OCI-LY3 (cell line): ENCODE measurements around the gene IL16.

Experiments used
- H2AFZ ChIP-seq: fragments of 200-600, 300-600 bp; shearing (Covaris generic); 2 replicates; pipeline ENCODE4 v1.6.0; 2014; ENCODE audit warnings: antibody characterized with exemption, low read depth, low read length
- H3K27ac ChIP-seq: fragments of 200-600, 300-600 bp; sonication (generic); 2 replicates; pipeline ENCODE4 v1.5.1; 2014; ENCODE audit warnings: mild to moderate bottlenecking, low read length, moderate library complexity, mixed read lengths
- H3K27me3 ChIP-seq: fragments of 200-600, 300-600 bp; sonication (generic); 2 replicates; pipeline ENCODE4 v1.6.1; 2014; ENCODE audit warnings: low read depth, low read length, mixed read lengths
- H3K36me3 ChIP-seq: fragments of 200-600, 300-600 bp; sonication (generic); replicated peaks from 2 replicates; pipeline ENCODE3; 2014; ENCODE audit warnings: low read depth, low read length, mixed read lengths
- H3K4me1 ChIP-seq: fragments of 300-600, 200-600 bp; sonication (generic); 2 replicates; pipeline ENCODE4 v1.6.1; 2014; ENCODE audit warnings: low read length, mixed read lengths
- H3K4me2 ChIP-seq: fragments of 200-600, 300-600 bp; sonication (generic); 2 replicates; pipeline ENCODE4 v1.6.1; 2014; ENCODE audit warnings: low read length, mixed read lengths
- H3K4me3 ChIP-seq: fragments of 300-600, 200-600 bp; sonication (generic); 2 replicates; pipeline ENCODE4 v1.5.1; 2014; ENCODE audit warnings: antibody characterized with exemption, mild to moderate bottlenecking, low read length, moderate library complexity
- H3K79me2 ChIP-seq: fragments of 300-600, 200-600 bp; shearing (Covaris generic); 2 replicates; pipeline ENCODE4 v1.6.1; 2014; ENCODE audit warnings: mild to moderate bottlenecking, low read length, mixed read lengths
- H3K9ac ChIP-seq: fragments of 300-600, 200-600 bp; shearing (Covaris generic); 2 replicates; pipeline ENCODE4 v1.6.0; 2014; ENCODE audit warnings: mild to moderate bottlenecking, low read length, moderate library complexity
- H3K9me3 ChIP-seq: fragments of 200-600, 300-600 bp; shearing (Covaris generic); 2 replicates; pipeline ENCODE4 v1.6.1; 2014; ENCODE audit warnings: low read length, mixed read lengths; ENCODE audit not compliant: insufficient read depth
- H4K20me1 ChIP-seq: fragments of 200-600, 300-600 bp; sonication (generic); 2 replicates; pipeline ENCODE4 v1.6.1; 2016; ENCODE audit warnings: low read length, mixed read lengths; ENCODE audit not compliant: insufficient read depth
- EZH2phosphoT487 ChIP-seq: fragments of 200-600 bp; shearing (Covaris generic); IDR thresholded peaks from 2 replicates; pipeline ENCODE4 v1.6.1; 2018; ENCODE audit warnings: antibody characterized with exemption, mixed run types, low read depth
- TF ChIP-seq, protein P1 (sequence below): fragments of 200-600, 300-600 bp; sonication (generic); IDR thresholded peaks from 2 replicates; pipeline ENCODE4 v1.5.1; 2014; ENCODE audit warnings: antibody characterized with exemption, low read length, low read depth

Gene IL16

DNA sequence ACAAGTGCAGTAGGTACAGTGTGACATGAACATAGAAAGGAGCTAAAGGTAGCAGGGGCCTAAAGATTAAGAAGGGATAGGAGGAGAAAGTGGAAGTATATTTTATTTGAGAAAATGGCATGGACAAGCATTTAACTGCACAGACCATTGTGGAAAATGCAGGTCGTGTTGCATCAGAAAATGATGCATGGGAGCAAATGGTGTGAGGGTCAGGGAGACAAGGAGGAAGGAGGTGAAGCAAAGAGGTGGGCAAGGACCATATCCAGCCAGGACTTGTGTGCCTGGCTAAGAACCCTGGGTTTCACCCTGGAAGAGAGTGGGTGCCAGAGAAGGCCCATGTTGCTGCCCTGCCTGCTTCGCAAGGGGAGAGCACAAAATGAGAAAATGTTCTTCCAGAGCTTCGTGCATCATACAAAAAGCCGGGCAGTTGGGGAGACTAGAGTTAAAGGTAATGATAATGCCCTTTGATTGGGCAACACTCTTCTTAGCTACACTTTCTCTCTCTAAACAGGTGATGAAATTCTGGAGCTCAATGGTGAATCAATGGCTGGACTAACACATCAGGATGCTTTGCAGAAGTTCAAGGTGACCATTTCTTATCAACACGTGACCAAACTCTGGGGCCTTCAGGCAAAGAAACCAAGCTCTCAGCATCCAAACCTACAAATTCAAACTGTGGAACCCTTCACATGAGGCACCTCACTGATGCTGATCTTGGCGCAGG lies 81.8 kb downstream of the IL16 start:
- Histone ChIP-seq H3K9ac (no peak overlapping the region), H3K9me3 (peaks cover 16% of the 10 kb centered on the region), H3K4me2 (no peak overlapping the region), H3K27me3 (no peaks in the 10 kb centered on the region), H3K36me3 (peaks cover 13% of the 10 kb centered on the region), H3K4me1 (peaks cover 12% of the 10 kb centered on the region), H3K4me3 (no peak overlapping the region), H3K79me2 (no peaks in the 10 kb centered on the region), H3K27ac (no peak overlapping the region), H2AFZ (no peak overlapping the region), H4K20me1 (no peaks in the 10 kb centered on the region)
- TF ChIP-seq, protein P1, sequence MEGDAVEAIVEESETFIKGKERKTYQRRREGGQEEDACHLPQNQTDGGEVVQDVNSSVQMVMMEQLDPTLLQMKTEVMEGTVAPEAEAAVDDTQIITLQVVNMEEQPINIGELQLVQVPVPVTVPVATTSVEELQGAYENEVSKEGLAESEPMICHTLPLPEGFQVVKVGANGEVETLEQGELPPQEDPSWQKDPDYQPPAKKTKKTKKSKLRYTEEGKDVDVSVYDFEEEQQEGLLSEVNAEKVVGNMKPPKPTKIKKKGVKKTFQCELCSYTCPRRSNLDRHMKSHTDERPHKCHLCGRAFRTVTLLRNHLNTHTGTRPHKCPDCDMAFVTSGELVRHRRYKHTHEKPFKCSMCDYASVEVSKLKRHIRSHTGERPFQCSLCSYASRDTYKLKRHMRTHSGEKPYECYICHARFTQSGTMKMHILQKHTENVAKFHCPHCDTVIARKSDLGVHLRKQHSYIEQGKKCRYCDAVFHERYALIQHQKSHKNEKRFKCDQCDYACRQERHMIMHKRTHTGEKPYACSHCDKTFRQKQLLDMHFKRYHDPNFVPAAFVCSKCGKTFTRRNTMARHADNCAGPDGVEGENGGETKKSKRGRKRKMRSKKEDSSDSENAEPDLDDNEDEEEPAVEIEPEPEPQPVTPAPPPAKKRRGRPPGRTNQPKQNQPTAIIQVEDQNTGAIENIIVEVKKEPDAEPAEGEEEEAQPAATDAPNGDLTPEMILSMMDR, result no peak
- no peak for TF ChIP-seq EZH2phosphoT487

DNA sequence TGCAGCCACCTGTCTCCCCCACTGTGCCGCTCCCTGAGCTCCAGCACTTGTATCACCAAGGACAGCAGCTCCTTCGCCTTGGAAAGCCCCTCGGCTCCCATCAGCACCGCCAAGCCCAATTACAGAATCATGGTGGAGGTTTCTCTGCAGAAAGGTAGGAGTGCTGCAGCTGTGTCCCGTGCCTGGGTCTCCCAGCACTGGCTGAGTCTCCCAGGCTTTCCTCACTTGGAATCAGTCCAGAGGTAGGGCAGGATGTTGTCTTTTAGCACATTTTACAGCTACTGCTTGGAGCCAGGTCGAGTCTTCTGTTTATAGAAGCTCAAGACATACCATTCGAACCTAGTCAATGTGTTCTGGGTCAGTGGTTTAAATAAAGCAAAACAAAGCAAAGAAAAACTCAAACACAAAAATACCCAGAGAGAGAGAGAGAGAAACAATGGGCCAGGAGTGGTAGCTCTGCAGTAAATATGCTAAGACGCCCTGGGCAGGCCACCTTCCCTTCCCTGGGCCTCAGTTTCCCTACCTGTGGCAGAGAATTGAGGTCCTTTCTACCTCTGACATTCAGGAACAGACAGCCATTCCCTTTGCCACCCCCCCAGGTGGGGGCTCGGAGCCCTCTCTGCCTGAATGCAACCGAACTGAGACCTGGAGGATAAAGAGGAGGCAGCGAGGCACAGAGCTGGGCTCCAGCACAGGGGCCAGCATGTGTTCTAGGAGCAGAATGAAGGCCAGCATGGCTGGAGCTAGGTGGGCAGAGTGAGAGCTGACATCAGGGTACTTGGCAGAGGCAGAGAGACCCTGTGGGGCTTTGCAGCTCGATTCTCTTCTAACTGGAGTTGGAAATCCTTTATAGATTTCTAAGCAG lies 83.2 kb downstream of the IL16 start:
- Histone ChIP-seq H3K27me3 (no peaks in the 10 kb centered on the region), H4K20me1 (no peaks in the 10 kb centered on the region)

DNA sequence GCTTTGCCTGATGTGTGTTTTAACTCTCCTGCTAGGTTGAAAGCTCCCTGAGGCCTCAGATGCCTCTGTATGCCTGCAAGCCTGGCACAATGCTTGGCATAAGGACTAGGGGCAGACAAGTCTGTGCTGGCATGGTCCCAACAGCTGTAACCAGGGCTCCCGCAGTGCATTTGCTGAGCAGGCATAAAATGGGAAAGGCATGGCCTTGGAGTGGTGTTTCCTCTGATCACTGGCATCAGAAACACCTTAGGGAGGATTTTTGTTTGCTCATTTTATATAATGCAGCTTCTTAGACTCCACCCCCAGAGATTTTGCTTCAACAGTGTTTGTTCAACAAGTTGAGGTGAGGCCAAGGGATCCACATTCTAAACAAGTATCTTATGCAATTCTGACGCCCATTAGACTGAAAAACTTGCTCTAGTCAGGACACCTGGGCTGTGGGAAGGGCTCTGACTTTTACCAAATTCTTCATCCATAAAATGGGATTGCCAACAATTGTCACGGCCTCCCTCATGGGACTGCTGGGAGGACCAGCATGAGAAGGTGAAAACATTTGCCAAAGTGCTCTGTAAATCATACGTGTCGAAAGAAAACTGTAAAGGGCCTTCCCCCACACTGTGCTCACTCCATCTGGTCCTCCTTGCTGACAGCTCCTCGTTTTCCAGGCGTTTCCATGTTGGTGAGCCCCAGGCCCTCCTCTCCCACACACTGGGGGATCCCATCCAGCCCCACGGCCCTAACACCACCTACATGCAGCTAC lies 84.2 kb downstream of the IL16 start:
- no peak overlapping the region for H3K27ac ChIP-seq
- no peak for TF ChIP-seq EZH2phosphoT487
- TF ChIP-seq, protein P1, result no peak

More for the DNA sequence above, 83.2 kb downstream of the IL16 start:
- Histone ChIP-seq H3K4me1 (peaks cover 16% of the 10 kb centered on the region), H3K4me2 (no peak overlapping the region), H3K9ac (no peak overlapping the region), H3K79me2 (no peaks in the 10 kb centered on the region), H2AFZ (no peak overlapping the region), H3K27ac (no peak overlapping the region), H3K36me3 (peaks cover 13% of the 10 kb centered on the region), H3K9me3 (peaks cover 16% of the 10 kb centered on the region), H3K4me3 (no peak overlapping the region)
- no peak for TF ChIP-seq EZH2phosphoT487
- TF ChIP-seq, protein P1, result no peak

DNA sequence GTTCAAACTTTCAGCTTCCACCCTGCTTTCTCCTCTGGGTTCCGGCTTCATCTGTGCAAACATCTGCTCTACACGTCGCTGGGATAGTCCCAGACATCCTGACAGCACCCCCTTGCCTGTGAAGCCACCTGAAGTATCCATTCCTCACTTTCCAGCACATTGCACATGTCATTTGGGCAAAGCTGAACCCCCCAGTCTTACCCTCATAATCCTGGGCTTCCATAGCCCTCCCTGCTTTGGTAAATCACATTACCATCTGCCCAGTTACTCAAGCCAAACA lies 84.7 kb downstream of the IL16 start:
- Histone ChIP-seq H3K4me1 (peaks cover 23% of the 10 kb centered on the region), H4K20me1 (no peaks in the 10 kb centered on the region), H3K9ac (no peak overlapping the region), H3K4me3 (no peak overlapping the region), H3K79me2 (no peaks in the 10 kb centered on the region), H2AFZ (no peak overlapping the region), H3K9me3 (peaks cover 11% of the 10 kb centered on the region; the same call in 1 of the 2 replicates), H3K4me2 (no peak overlapping the region), H3K27me3 (no peaks in the 10 kb centered on the region), H3K27ac (no peak overlapping the region), H3K36me3 (peaks cover 9% of the 10 kb centered on the region)
- no peak for TF ChIP-seq EZH2phosphoT487
- TF ChIP-seq, protein P1, result no peak

More for the DNA sequence above, 84.2 kb downstream of the IL16 start:
- Histone ChIP-seq H3K9me3 (peaks cover 16% of the 10 kb centered on the region), H3K4me2 (no peak overlapping the region), H3K36me3 (peaks cover 13% of the 10 kb centered on the region), H4K20me1 (no peaks in the 10 kb centered on the region), H3K79me2 (no peaks in the 10 kb centered on the region), H3K4me3 (no peak overlapping the region), H3K27me3 (no peaks in the 10 kb centered on the region), H3K4me1 (peaks cover 18% of the 10 kb centered on the region), H3K9ac (no peak overlapping the region), H2AFZ (no peak overlapping the region)
